B cell (primary cell): ENCODE measurements around the gene HCK. TPM values are rescaled to one million over a fixed set of nuclear protein-coding genes. Genes with fewer than 3 reads are reported as not detected.
A peak's percentile ranks its signal among the peaks of the same experiment; 100 is the strongest.

Source experiments
- ATAC-seq: fragments of 200-7000 bp; cut with Tn5 transposase; one replicate; pipeline ENCODE4 v1.10.0; 2021; ENCODE audit warnings: low read depth, mild to moderate bottlenecking, moderate number of reproducible peaks, moderate library complexity
- CTCF ChIA-PET: fragments of 350-600 bp; sonication (Branson Sonifier 250); formaldehyde crosslinking; loops from one replicate; lab custom pipeline; 2021; ENCODE audit warnings: antibody characterized with exemption, inconsistent platforms; lab: Charles Lee
- POLR2A ChIA-PET: fragments of 350-600 bp; sonication (Branson Sonifier 250); formaldehyde crosslinking; loops from one replicate; lab custom pipeline; 2021; ENCODE audit warnings: antibody characterized with exemption; lab: Charles Lee
- DNase-seq: peaks from one replicate; pipeline ENCODE4 v3.0.0; 2013
- H2AFZ ChIP-seq: 2 replicates; pipeline ENCODE4 v1.6.1; 2012; ENCODE audit warnings: mild to moderate bottlenecking, low read depth, low read length; ENCODE audit not compliant: insufficient read depth, poor library complexity, severe bottlenecking
- H3K27ac ChIP-seq, 2 donors: 1 replicate in 1 of 2; 2 replicates in 1 of 2; pipeline ENCODE4 v1.5.1; 2012 to 2013; ENCODE audit warnings: low read length in 2 of 2, mild to moderate bottlenecking in 2 of 2, moderate library complexity in 1 of 2
- H3K27me3 ChIP-seq, 4 experiments: fragments of 200-600 bp in 1 of 4; sonication (generic) in 1 of 4; replicated peaks in 1 of 4; 1 replicate in 2 of 4; 2 replicates in 2 of 4; pipeline versions ENCODE4 v1.6.1 to v1.7.0; 2013 to 2016; ENCODE audit warnings: low read length in 3 of 4, mild to moderate bottlenecking in 2 of 4, mixed read lengths in 1 of 4, moderate library complexity in 1 of 4; ENCODE audit not compliant: insufficient read depth in 4 of 4, control insufficient read depth in 3 of 4; ENCODE audit errors: control extremely low read depth in 1 of 4
- H3K36me3 ChIP-seq, 2 experiments: replicated peaks in 1 of 2; 1 replicate in 1 of 2; 2 replicates in 1 of 2; pipeline versions ENCODE4 v1.6.1 to v1.7.1; 2013; ENCODE audit warnings: low read length in 1 of 2; ENCODE audit not compliant: insufficient read depth in 2 of 2, control insufficient read depth in 1 of 2; ENCODE audit errors: control extremely low read depth in 1 of 2, extremely low read depth in 1 of 2
- H3K4me1 ChIP-seq, 2 donors: fragments of 200-600 bp in 1 of 2; sonication (generic) in 1 of 2; 1 replicate in 1 of 2; 2 replicates in 1 of 2; pipeline versions ENCODE4 v1.5.1 to v1.6.1; 2013 to 2017; ENCODE audit warnings: low read length in 2 of 2; ENCODE audit not compliant: control insufficient read depth in 2 of 2, insufficient read depth in 2 of 2
- H3K4me2 ChIP-seq: replicated peaks from 2 replicates; pipeline ENCODE3; 2012; ENCODE audit warnings: mild to moderate bottlenecking, low read depth, low read length; ENCODE audit not compliant: poor library complexity, severe bottlenecking
- H3K4me3 ChIP-seq, 5 experiments: fragments of 200-600 bp in 1 of 5; sonication (generic) in 1 of 5; 1 replicate in 3 of 5; 2 replicates in 2 of 5; pipeline versions ENCODE4 v1.5.1 to v1.7.0; 2011 to 2016; ENCODE audit warnings: low read length in 4 of 5, mild to moderate bottlenecking in 4 of 5, low read depth in 2 of 5, control low read depth in 1 of 5, moderate library complexity in 1 of 5; ENCODE audit not compliant: insufficient read depth in 1 of 5; ENCODE audit errors: control extremely low read depth in 1 of 5, extremely low read depth in 1 of 5
- H3K79me2 ChIP-seq: fragments of 200-600 bp; sonication (generic); one replicate; pipeline ENCODE4 v1.6.0; 2016; ENCODE audit warnings: low read length; ENCODE audit not compliant: control insufficient read depth, insufficient read depth
- H3K9ac ChIP-seq: fragments of 200-600 bp; sonication (generic); 2 replicates; pipeline ENCODE4 v1.6.1; 2017; ENCODE audit warnings: mild to moderate bottlenecking, low read length, moderate library complexity
- H3K9me3 ChIP-seq, 3 donors: one replicate each; pipeline versions ENCODE4 v1.6.1 to v1.7.1; 2013; ENCODE audit warnings: low read length in 2 of 3; ENCODE audit not compliant: control insufficient read depth in 2 of 3, insufficient read depth in 1 of 3; ENCODE audit errors: control extremely low read depth in 1 of 3
- H4K20me1 ChIP-seq: 2 replicates; pipeline ENCODE4 v1.6.0; 2012; ENCODE audit warnings: mild to moderate bottlenecking, low read length; ENCODE audit not compliant: insufficient read depth, control insufficient read depth, poor library complexity, severe bottlenecking
- H3K27ac Mint-ChIP-seq: one replicate; pipeline ENCODE4 v1.8.0; 2021; ENCODE audit warnings: mixed read lengths
- H3K27me3 Mint-ChIP-seq: one replicate; pipeline ENCODE4 v1.8.0; 2021; ENCODE audit warnings: mixed read lengths
- H3K4me1 Mint-ChIP-seq: one replicate; pipeline ENCODE4 v1.8.0; 2021; ENCODE audit warnings: mixed read lengths
- H3K4me3 Mint-ChIP-seq: one replicate; pipeline ENCODE4 v1.8.0; 2021; ENCODE audit warnings: mixed read lengths
- H3K9me3 Mint-ChIP-seq: one replicate; pipeline ENCODE4 v1.8.0; 2022; ENCODE audit warnings: mixed read lengths; ENCODE audit not compliant: insufficient read depth
- EZH2 ChIP-seq: IDR thresholded peaks from 2 replicates; pipeline ENCODE4 v1.6.1; 2012; ENCODE audit warnings: borderline replicate concordance, low read depth, mild to moderate bottlenecking, moderate library complexity, low read length; ENCODE audit not compliant: insufficient read depth, poor library complexity, severe bottlenecking
- WGBS: methylation state at CpG from one replicate; pipeline ENCODE4 v1.1.5; 2013; ENCODE audit warnings: missing lambda C conversion rate; ENCODE audit not compliant: insufficient coverage; 5-methylcytosine and 5-hydroxymethylcytosine counted together
- intact Hi-C: fragments of 100-400 bp; cut with micrococcal nuclease; formaldehyde crosslinking; loops from one replicate; pipeline ENCODE4 v1.10.0; 2022
- polyA plus RNA-seq: library from polyadenylated mRNA; depleted of rRNA; stranded (reverse); fragments of >200 nt; gene quantifications from 2 replicates; pipeline ENCODE4 v1.2.3, GENCODE V29; 2012
- total RNA-seq, 2 donors: library from RNA; stranded (reverse); fragments of 120-200 nt in 1 of 2; gene quantifications; 1 replicate in 1 of 2; 2 replicates in 1 of 2; pipeline versions ENCODE4 v1.2.3 to v1.2.4, GENCODE V29; 2013 to 2022
- TF ChIP-seq, protein P1 (sequence below): fragments of 200-600 bp; IDR thresholded peaks from one replicate; pipeline ENCODE4 v1.8.0; 2022; ENCODE audit warnings: antibody characterized with exemption, mild to moderate bottlenecking

HCK gene
- total and polyA plus RNA-seq, 2 donors (not counting 1 experiment from before 2014, with no cell fraction given): 33.3 to 48.6 TPM

DNA sequence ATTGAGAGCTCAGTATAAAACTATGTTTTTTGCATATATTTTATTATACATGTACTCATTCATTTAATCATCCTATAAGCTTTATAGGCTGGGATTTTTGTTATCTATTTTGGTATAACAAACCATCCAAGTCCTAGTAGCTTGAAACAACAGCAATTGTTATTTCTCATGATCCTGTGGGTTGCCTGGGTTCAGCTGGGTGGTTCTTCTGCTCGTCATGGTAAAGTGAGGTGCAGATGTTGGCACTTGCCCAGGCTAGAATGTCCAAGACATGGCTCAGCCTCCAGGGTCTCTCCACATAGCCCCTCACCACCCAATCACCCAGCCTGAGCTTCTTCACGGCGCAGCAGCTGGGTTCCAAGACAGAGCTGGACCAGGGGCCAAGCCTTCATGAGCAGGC is 36.7 kb downstream of the HCK start:
- Mint-ChIP-seq H3K4me3 (no peak overlapping the region), H3K9me3 (no peaks in the 10 kb centered on the region), H3K4me1 (peaks cover 20% of the 10 kb centered on the region), H3K27me3 (no peaks in the 10 kb centered on the region), H3K27ac (no peak overlapping the region)
- no peaks in the 10 kb centered on the region for H3K9me3 ChIP-seq
- ChIA-PET POLR2A (no interaction called here), CTCF (interaction anchor here (1.1 to 11.9 kb wide), 6 partner anchors 10 to 266 kb away, joined by 3 to 389 read pairs (median 10); partner anchors contain the start of gene HCK)
- TF ChIP-seq EZH2: no peak
- TF ChIP-seq, protein P1, sequence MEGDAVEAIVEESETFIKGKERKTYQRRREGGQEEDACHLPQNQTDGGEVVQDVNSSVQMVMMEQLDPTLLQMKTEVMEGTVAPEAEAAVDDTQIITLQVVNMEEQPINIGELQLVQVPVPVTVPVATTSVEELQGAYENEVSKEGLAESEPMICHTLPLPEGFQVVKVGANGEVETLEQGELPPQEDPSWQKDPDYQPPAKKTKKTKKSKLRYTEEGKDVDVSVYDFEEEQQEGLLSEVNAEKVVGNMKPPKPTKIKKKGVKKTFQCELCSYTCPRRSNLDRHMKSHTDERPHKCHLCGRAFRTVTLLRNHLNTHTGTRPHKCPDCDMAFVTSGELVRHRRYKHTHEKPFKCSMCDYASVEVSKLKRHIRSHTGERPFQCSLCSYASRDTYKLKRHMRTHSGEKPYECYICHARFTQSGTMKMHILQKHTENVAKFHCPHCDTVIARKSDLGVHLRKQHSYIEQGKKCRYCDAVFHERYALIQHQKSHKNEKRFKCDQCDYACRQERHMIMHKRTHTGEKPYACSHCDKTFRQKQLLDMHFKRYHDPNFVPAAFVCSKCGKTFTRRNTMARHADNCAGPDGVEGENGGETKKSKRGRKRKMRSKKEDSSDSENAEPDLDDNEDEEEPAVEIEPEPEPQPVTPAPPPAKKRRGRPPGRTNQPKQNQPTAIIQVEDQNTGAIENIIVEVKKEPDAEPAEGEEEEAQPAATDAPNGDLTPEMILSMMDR: no peak
- no peak overlapping the region for H3K9ac ChIP-seq
- no peaks in the 10 kb centered on the region for H3K79me2 ChIP-seq
- intact Hi-C loops: no loop called here
- no peak overlapping the region for H3K4me2 ChIP-seq
- ATAC-seq (no peak), DNase-seq (no peak)
- H4K20me1 ChIP-seq: no peaks in the 10 kb centered on the region
- no peaks in the 10 kb centered on the region for H3K27me3 ChIP-seq
- no peak overlapping the region for H2AFZ ChIP-seq
- 100% methylated on average over 3 of the region's 3 CpGs for WGBS
- H3K27ac ChIP-seq: no peak overlapping the region
- H3K4me3 ChIP-seq: no peak overlapping the region
- H3K36me3 ChIP-seq: peaks cover 2 to 40% of the 10 kb centered on the region in 2 experiments
- peaks cover 0 to 12% of the 10 kb centered on the region in 2 donors for H3K4me1 ChIP-seq

DNA sequence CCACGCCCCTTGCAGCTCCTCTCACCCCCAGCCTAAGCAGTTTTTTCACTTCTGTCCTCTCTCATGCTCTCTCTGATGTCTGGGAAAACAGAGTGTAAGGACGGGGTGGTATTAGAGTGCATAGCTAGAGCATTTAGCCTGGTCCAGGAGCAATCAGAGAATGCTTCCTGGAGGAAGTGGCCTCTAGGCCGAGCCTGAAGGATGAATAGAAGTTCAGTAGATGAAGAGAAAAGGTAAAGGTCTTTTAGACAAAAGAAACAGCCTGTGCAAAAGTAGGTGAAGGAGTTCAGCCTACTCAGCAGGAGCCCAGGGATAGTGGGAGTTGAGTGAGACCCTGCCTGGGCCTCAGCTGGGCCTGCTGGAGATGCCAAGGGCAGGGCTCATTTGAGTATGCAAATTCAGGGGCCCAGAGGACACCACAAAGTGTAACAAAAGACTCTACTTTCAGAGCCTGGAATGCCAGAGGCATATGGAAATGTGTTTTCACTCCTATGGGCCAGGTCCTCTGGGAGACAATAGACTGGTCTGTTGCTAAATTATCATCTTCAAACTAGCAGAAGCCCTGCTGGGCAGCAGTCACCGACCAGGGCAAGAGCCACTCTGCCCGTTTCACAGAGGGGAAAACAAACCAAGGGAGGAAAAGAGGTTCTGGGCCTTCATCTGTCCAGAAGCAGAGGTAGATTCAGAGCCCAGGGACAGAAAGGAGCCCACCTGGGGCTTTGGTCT is 37.8 kb downstream of the HCK start:
- POLR2A ChIA-PET: no interaction called here
- WGBS: 88% methylated on average over 4 of the region's 5 CpGs
- Histone ChIP-seq H3K4me3 (no peak overlapping the region), H3K27ac (no peak overlapping the region), H3K4me1 (peaks cover 0 to 12% of the 10 kb centered on the region in 2 donors), H3K27me3 (no peaks in the 10 kb centered on the region), H3K9me3 (no peaks in the 10 kb centered on the region), H3K4me2 (no peak overlapping the region), H3K9ac (no peak overlapping the region), H2AFZ (no peak overlapping the region), H3K36me3 (peaks cover 2 to 35% of the 10 kb centered on the region in 2 experiments), H4K20me1 (no peaks in the 10 kb centered on the region), H3K79me2 (no peaks in the 10 kb centered on the region)
- no peaks in the 10 kb centered on the region for H3K9me3 Mint-ChIP-seq
- peak overlapping the region; percentile 46 for H3K27ac Mint-ChIP-seq
- no peak overlapping the region for H3K4me3 Mint-ChIP-seq
- H3K4me1 Mint-ChIP-seq: peaks cover 20% of the 10 kb centered on the region
- CTCF ChIA-PET: interaction anchor here (1.0 to 11.9 kb wide), 14 partner anchors 9 to 267 kb away, joined by 3 to 389 read pairs (median 20); partner anchors contain the start of genes HCK and PDRG1
- TF ChIP-seq EZH2: no peak
- TF ChIP-seq, protein P1: no peak
- intact Hi-C loops: loop anchor here (5.0 kb wide), 2 partner anchors 72 to 122 kb away; partner anchors contain the start of gene XKR7
- no peaks in the 10 kb centered on the region for H3K27me3 Mint-ChIP-seq
- DNase-seq (no peak), ATAC-seq (no peak)
